Esophagus muscularis mucosa (tissue), 4 donors: ENCODE results near the gene FERMT2. TPM values are rescaled to one million over a fixed set of nuclear protein-coding genes. Genes with fewer than 3 reads are reported as not detected.
A peak's percentile ranks its signal among the peaks of the same experiment; 100 is the strongest.

Experiments used
- DNase-seq: peaks from one replicate; pipeline ENCODE4 v3.0.0-alpha.2; 2017; ENCODE audit errors: extremely low spot score
- H3K27ac ChIP-seq, 4 donors: fragments of 200-600 bp; sonication (generic); replicated peaks in 1 of 4; 1 replicate in 3 of 4; 2 replicates in 1 of 4; pipeline ENCODE4 v1.5.1; 2016 to 2019; ENCODE audit warnings: mild to moderate bottlenecking in 1 of 4
- H3K27me3 ChIP-seq, 4 donors: fragments of 200-600 bp; sonication (generic); one replicate each; pipeline versions ENCODE4 v1.5.1 to v1.6.0; 2016 to 2019
- H3K36me3 ChIP-seq, 4 donors: fragments of 200-600 bp; sonication (generic); one replicate each; pipeline ENCODE4 v1.5.1; 2016 to 2019
- H3K4me1 ChIP-seq, 4 donors: fragments of 200-600 bp; sonication (generic); one replicate each; pipeline ENCODE4 v1.5.1; 2016 to 2019
- H3K4me3 ChIP-seq, 4 donors: fragments of 200-600 bp; sonication (generic); 1 replicate in 2 of 4; 2 replicates in 2 of 4; pipeline ENCODE4 v1.5.1; 2016 to 2019; ENCODE audit warnings: mild to moderate bottlenecking in 4 of 4, moderate library complexity in 1 of 4
- H3K9me3 ChIP-seq, 4 donors: fragments of 200-600 bp; sonication (generic); 1 replicate in 3 of 4; 2 replicates in 1 of 4; pipeline ENCODE4 v1.5.1; 2016 to 2019
- EP300 ChIP-seq: sonication (generic); formaldehyde crosslinking; IDR thresholded peaks from one replicate; pipeline ENCODE4 v1.6.1; 2017; ENCODE audit warnings: antibody characterized with exemption
- POLR2A ChIP-seq: fragments of 450-650 bp; IDR thresholded peaks from one replicate; pipeline ENCODE4 v1.6.1; 2017; ENCODE audit warnings: antibody characterized with exemption, moderate library complexity, mild to moderate bottlenecking, low read depth
- POLR2AphosphoS5 ChIP-seq, 2 donors: sonication (generic); formaldehyde crosslinking; IDR thresholded peaks; one replicate each; pipeline ENCODE4 v1.6.1; 2017; ENCODE audit warnings: antibody characterized with exemption in 2 of 2
- WGBS: methylation state at CpG from one replicate; pipeline ENCODE4 v1.1.5; 2018; 5-methylcytosine and 5-hydroxymethylcytosine counted together
- intact Hi-C: fragments of 100-400 bp; cut with DNase I; formaldehyde crosslinking; loops from one replicate; pipeline ENCODE4 v1.15.1; 2023
- total RNA-seq, 4 donors: library from RNA; depleted of rRNA; stranded (reverse); fragments of >200 nt; gene quantifications; one replicate each; pipeline versions ENCODE4 v1.1.0 to v1.2.1, GENCODE V29; 2016
- TF ChIP-seq, protein P1 (sequence below), 3 experiments: fragments of 200-600 bp in 2 of 3; fragments of 450-650 bp in 1 of 3; sonication (generic) in 2 of 3; IDR thresholded peaks; one replicate each; pipeline ENCODE4 v1.5.1; 2017 to 2019; ENCODE audit warnings: antibody characterized with exemption in 3 of 3, mild to moderate bottlenecking in 2 of 3, moderate library complexity in 1 of 3

FERMT2 gene
- total RNA-seq, 4 donors from 2014 or later = 293 to 397 (median 370) TPM

DNA sequence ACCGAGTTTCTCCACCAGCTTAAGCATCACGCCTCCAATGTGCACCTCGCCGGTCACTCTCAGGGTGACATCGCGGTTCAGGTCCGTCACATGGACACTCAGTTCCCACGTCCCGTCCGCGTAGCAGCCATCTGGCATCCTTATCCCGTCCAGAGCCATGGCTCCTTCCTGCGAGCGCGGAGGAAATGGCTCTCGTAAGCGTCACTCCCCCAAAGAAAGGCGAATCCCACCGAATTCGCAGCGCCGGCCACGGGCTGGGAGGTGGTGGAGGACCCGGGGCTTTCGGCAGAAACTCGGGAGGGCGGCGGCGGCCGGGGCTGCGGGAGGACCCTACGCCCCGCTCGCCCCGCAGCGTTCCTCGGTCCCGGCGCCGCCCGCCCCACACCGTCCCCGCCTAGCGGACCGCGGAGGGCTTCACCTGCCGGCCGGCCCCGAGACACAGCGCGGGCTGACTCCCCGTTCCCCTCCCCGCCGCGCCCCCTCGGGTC, 396 bp downstream of the FERMT2 start:
- H3K27ac ChIP-seq = peak overlapping the region; percentile 99 to 100 (median 99)
- WGBS = 3% methylated on average over 4 of the region's 56 CpGs
- H3K27me3 ChIP-seq = no peaks in the 10 kb centered on the region
- peaks cover 0 to 11% (median 5%) of the 10 kb centered on the region in 4 donors for H3K36me3 ChIP-seq
- peaks cover 11 to 72% (median 65%) of the 10 kb centered on the region in 4 donors for H3K4me1 ChIP-seq
- TF ChIP-seq POLR2AphosphoS5 (IDR thresholded peaks at IDR 0.05) (peak in 1 of 2 donors; percentile 62), EP300 (no peak), POLR2A (peak; percentile 40)
- TF ChIP-seq, protein P1, sequence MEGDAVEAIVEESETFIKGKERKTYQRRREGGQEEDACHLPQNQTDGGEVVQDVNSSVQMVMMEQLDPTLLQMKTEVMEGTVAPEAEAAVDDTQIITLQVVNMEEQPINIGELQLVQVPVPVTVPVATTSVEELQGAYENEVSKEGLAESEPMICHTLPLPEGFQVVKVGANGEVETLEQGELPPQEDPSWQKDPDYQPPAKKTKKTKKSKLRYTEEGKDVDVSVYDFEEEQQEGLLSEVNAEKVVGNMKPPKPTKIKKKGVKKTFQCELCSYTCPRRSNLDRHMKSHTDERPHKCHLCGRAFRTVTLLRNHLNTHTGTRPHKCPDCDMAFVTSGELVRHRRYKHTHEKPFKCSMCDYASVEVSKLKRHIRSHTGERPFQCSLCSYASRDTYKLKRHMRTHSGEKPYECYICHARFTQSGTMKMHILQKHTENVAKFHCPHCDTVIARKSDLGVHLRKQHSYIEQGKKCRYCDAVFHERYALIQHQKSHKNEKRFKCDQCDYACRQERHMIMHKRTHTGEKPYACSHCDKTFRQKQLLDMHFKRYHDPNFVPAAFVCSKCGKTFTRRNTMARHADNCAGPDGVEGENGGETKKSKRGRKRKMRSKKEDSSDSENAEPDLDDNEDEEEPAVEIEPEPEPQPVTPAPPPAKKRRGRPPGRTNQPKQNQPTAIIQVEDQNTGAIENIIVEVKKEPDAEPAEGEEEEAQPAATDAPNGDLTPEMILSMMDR (IDR thresholded peaks at IDR 0.05) = peak in 2 of 3 experiments; percentile 8 to 18
- H3K9me3 ChIP-seq = no peaks in the 10 kb centered on the region
- intact Hi-C loops = loop anchor here (10.0 kb wide), 1 partner anchor 204 kb away; the partner anchor contains the start of gene DDHD1
- H3K4me3 ChIP-seq = peak overlapping the region; percentile 86 to 95 (median 92)
- peak; percentile 93 for DNase-seq

- H3K4me3 ChIP-seq = peak overlapping the region; percentile 86 to 95 (median 92)
- intact Hi-C loops = loop anchor here (10.0 kb wide), 2 partner anchors 75 to 205 kb away; partner anchors contain the start of gene DDHD1
- H3K4me1 ChIP-seq = peaks cover 13 to 75% (median 67%) of the 10 kb centered on the region in 4 donors
- peaks cover 0 to 11% (median 5%) of the 10 kb centered on the region in 4 donors for H3K36me3 ChIP-seq
- no peak for DNase-seq
- peak overlapping the region; percentile 99 to 100 (median 99) for H3K27ac ChIP-seq
- peak; percentile 54 to 64 for TF ChIP-seq POLR2AphosphoS5 (IDR thresholded peaks at IDR 0.05)
- TF ChIP-seq, protein P1 (IDR thresholded peaks at IDR 0.05) = no peak
- no peaks in the 10 kb centered on the region for H3K27me3 ChIP-seq
- no peaks in the 10 kb centered on the region for H3K9me3 ChIP-seq
- under 1% methylated on average over 24 of the region's 24 CpGs for WGBS
Observed at GRCh38 chr14:52949711-52950409, 990 bp downstream of the FERMT2 start.

DNA sequence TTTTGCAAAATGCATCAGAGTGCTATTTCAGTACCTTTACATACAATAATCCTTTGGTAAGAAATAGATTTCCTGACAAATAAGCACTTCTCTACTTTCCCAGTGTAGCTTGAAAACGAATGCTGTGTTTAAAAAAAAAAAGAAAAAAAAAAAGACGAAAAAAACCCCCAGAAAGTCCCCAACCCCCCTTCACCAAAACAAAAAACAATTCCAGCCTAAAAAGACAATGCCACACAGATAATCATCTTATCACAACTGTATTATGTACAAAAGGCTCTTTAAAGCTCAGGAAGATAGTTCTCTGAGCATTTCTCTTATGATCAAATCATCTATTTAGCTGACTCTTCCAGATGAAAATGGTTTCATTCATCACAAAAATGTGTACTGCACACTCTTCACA, 1.6 kb downstream of the FERMT2 start:
- Histone ChIP-seq H3K27me3 (no peaks in the 10 kb centered on the region), H3K36me3 (peaks cover 0 to 11% (median 5%) of the 10 kb centered on the region in 4 donors), H3K4me3 (peak overlapping the region; percentile 86 to 95 (median 92)), H3K9me3 (no peaks in the 10 kb centered on the region), H3K27ac (peak overlapping the region; percentile 99 to 100 (median 99)), H3K4me1 (peaks cover 18 to 79% (median 70%) of the 10 kb centered on the region in 4 donors)
- TF ChIP-seq POLR2AphosphoS5 (IDR thresholded peaks at IDR 0.05) (no peak), EP300 (no peak), POLR2A (no peak)
- TF ChIP-seq, protein P1 (IDR thresholded peaks at IDR 0.05) = no peak
- WGBS = 0% methylated on average over 2 of the region's 2 CpGs
- intact Hi-C loops = loop anchor here (10.0 kb wide), 1 partner anchor 74 kb away; no protein-coding TSS in a partner anchor
- no peak for DNase-seq

DNA sequence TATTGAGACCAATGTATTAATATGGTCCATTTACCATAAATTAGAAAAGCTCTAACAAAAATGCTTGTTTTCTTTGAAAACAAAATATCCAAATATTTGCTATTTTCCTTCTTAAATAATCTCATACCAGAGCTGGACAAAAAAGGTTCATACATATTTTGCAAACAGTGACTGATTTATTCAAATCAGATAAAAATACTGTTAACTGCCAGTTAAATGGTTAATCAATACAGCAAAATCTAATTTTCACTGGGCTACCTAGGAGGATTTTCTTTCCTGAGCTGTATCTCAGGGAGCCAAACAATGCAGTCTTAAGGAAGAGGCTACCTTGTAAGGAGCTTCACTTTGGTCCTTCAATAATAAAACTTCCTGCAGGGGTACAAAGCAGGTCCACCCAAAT, 2.0 kb downstream of the FERMT2 start:
- peaks cover 18 to 79% (median 70%) of the 10 kb centered on the region in 4 donors for H3K4me1 ChIP-seq
- intact Hi-C loops = loop anchor here (10.0 kb wide), 1 partner anchor 74 kb away; no protein-coding TSS in a partner anchor
- peak overlapping the region; percentile 99 to 100 (median 99) for H3K27ac ChIP-seq
- H3K9me3 ChIP-seq = no peaks in the 10 kb centered on the region
- peaks cover 0 to 11% (median 5%) of the 10 kb centered on the region in 4 donors for H3K36me3 ChIP-seq
- no peak for TF ChIP-seq POLR2AphosphoS5 (IDR thresholded peaks at IDR 0.05)
- no peak for TF ChIP-seq POLR2A
- no peak for TF ChIP-seq EP300
- TF ChIP-seq, protein P1 (IDR thresholded peaks at IDR 0.05) = no peak
- no peak for DNase-seq
- H3K27me3 ChIP-seq = no peaks in the 10 kb centered on the region
- peak overlapping the region; percentile 86 to 95 (median 92) for H3K4me3 ChIP-seq
